ENCODE data around the gene EHBP1L1.

The EHBP1L1 gene

GRCh38 chr11:65617136-65617850, 41.4 kb downstream of the EHBP1L1 start:
- no peak for DNase-seq

DNA sequence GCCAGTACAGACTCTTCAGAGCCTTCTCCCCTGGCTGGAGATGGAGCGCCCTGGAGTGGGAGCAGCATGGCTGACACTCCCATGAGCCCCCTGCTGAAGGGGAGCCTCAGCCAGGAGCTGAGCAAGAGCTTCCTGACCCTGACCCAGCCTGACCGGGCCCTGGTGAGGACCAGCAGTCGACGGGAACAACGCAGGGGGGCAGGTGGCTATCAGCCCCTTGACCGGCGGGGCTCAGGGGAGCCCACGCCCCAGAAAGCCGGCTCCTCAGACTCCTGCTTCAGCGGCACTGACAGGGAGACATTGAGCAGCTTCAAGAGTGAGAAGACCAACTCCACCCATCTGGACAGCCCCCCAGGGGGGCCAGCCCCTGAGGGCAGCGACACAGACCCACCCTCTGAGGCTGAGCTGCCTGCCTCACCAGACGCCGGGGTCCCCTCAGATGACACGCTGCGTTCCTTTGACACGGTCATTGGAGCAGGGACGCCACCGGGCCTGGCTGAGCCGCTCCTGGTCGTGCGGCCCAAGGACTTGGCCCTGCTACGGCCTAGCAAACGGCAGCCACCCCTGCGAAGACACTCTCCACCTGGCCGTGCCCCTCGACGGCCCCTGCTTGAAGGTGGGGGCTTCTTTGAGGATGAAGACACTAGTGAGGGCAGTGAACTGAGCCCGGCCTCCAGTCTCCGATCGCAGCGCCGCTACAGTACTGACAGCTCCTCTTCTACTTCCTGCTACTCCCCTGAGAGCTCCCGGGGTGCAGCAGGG, 42.3 kb downstream of the EHBP1L1 start:
- DNase-seq = no peak

DNA sequence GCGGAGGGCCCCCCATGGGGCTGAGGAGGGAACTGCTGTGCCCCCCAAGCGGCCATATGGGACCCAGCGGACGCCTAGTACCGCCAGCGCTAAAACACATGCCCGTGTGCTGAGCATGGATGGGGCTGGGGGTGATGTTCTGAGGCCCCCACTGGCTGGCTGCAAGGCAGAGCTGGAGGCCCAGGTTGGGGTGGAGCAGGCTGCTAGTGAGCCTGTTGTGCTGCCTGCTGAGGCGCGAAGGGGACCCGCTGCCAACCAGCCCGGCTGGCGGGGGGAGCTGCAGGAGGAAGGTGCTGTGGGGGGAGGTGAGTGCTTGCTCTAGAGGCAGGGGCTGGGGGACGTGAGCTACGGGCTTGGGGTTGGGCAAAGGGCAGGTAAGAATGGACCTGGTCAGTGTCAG, 42.9 kb downstream of the EHBP1L1 start:
- no peak for DNase-seq

DNA sequence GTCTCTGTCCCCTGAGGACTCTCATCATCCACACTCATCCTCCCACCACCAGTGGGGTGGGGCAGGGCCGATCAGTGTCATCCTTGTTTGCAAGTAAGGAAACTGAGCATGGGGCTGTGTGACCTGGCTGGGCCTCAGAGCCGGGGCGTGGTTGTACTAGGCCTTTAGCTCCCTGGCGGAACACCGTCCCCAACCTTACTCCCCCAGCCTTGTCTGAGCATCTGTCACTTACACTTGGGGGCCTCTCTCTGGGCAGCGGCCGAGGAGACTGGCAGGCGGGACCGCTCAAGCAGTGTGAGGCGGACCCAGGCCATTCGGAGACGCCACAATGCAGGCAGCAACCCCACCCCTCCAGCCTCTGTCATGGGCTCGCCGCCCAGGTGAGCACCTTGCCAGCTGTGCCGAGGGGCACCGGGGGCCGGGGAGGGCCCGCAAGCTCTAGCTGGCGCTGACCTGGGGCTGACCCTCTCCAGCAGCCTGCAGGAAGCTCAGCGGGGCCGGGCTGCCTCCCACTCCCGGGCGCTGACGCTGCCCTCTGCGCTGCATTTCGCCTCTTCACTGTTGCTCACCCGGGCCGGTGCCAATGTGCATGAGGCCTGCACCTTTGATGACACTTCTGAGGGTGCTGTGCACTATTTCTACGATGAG, 43.6 kb downstream of the EHBP1L1 start:
- DNase-seq = no peak

DNA sequence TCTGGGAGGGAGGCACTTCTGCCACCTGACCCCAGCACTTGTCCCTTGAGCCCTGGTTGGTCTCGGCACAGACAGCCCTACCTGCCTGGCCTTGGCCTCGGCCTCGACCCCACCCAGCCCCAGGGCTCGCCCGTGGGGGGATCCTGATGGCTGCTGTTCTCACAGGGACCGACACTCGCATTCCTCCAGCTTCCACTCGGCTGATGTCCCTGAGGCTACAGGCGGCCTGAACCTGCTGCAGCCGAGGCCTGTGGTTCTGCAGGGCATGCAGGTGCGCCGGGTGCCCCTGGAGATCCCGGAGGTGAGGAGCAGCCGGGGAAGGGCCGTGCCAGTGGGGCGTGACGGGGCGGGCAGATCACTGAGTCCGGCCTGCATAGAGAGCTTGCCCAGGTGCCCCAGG, 44.8 kb downstream of the EHBP1L1 start:
- no peak for DNase-seq

- no peak for DNase-seq
Observed at GRCh38 chr11:65621460-65621859, 45.6 kb downstream of the EHBP1L1 start.

DNA sequence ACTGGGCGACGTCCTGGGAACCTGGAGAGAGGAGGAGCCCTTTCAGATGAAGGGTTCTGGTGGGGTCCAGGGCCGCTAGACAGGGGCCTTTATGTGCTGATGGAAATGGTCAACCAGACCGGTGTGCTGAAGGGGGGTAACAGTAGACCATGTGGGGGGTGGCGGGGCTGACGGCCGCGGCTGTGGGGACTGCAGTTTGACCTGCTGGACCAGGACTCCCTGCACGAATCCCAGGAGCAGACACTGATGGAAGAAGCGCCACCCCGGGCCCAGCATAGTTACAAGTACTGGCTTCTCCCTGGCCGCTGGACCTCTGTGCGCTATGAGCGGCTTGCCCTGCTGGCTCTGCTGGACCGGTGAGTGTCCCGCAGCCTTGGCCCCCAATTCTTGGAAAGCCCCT, 46.2 kb downstream of the EHBP1L1 start:
- DNase-seq = no peak

DNA sequence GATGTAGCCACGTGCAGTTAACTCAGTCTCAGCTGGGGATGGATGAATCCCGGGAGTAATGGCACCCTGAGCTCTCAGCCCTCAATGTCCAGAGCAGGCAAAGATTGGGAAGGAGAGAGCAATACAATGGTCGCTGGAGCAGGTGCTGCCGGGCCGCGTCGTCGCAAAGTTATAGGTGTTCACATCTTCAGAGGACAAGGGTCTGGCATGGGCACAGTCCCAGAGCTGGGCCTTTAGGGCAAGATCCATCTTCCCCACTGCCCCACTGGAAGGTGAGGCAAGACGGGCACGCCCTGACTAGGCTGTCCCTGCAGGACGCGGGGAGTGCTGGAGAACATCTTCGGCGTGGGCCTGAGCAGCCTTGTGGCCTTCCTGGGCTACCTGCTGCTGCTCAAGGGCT, 47.3 kb downstream of the EHBP1L1 start:
- no peak for DNase-seq

DNA sequence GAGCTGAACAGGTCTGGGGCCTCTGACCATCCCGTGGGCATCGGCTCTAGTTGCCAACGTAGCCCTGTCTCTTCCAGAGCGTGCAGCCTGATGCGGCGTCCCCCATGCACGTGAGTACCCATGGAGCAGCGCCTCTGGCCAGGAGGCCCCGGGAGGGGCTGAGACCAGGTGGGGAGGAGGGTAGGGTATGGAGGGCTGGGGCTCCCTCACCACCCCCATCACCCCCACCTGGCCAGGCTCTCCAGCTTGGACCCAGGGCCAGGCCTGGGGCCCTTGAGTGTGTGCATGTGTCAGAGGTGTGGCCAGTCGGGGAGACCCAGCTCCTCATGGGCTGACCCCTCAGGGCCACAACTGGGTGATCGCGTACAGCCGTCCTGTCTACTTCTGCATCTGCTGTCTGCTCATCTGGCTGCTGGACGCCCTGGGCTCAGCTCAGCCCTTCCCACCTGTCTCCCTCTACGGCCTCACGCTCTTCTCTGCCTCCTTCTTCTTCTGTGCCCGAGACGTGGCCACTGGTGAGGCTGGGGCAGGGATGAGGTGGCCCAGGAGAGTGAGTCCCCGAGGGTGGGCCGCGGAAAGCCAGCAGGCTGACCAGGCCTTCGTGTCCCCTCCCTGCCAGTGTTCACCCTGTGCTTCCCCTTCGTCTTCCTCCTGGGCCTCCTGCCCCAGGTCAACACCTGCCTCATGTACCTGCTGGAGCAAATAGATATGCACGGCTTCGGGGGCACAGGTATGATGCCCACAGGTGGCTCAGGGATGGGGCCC, 48.2 kb downstream of the EHBP1L1 start:
- DNase-seq = no peak

- no peak for DNase-seq
Observed at GRCh38 chr11:65624931-65625627, 49.2 kb downstream of the EHBP1L1 start.

DNA sequence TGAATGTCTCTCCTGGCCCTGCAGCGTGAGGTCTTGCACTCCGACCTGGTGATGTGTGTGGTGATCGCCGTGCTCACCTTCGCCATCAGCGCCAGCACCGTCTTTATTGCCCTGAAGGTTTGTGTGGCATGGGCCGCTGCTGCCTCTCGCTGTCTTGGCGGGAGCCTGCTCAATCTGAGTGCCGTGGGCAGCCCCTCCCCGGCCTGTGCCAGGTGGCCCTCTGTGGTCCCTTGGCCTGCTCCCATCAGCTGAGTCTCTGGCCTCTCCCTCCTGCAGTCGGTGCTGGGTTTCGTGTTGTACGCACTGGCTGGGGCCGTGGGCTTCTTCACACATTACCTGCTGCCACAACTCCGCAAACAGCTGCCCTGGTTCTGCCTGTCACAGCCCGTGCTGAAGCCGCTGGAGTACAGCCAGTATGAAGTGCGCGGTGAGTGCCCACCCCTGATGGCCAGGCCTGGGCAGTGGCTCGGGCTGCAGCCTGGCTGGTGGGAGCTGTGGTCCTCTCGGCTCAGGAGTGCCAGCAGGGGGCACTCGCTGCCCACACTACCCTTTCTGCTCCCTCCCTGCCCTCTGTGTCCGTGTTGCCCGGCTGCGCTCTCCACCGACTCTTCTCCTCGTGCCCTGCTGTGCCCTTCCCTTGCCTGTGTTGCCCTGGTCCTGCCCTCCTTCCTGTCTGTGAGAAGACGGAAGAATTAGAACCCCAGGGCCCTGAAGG, 49.9 kb downstream of the EHBP1L1 start:
- DNase-seq = no peak

- no peak for DNase-seq
Observed at GRCh38 chr11:65627202-65627601, 51.3 kb downstream of the EHBP1L1 start.

- DNase-seq = no peak
Observed at GRCh38 chr11:65629579-65629978, 53.7 kb downstream of the EHBP1L1 start.

GRCh38 chr11:65630215-65630614, 54.4 kb downstream of the EHBP1L1 start:
- DNase-seq = no peak

- no peak for DNase-seq
Observed at GRCh38 chr11:65633390-65634108, 57.7 kb downstream of the EHBP1L1 start.

- no peak for DNase-seq
Observed at GRCh38 chr11:65634109-65634436, 58.2 kb downstream of the EHBP1L1 start.

- no peak for DNase-seq
Observed at GRCh38 chr11:65634440-65634839, 58.6 kb downstream of the EHBP1L1 start.

GRCh38 chr11:65634905-65635731, 59.3 kb downstream of the EHBP1L1 start:
- no peak for DNase-seq

DNA sequence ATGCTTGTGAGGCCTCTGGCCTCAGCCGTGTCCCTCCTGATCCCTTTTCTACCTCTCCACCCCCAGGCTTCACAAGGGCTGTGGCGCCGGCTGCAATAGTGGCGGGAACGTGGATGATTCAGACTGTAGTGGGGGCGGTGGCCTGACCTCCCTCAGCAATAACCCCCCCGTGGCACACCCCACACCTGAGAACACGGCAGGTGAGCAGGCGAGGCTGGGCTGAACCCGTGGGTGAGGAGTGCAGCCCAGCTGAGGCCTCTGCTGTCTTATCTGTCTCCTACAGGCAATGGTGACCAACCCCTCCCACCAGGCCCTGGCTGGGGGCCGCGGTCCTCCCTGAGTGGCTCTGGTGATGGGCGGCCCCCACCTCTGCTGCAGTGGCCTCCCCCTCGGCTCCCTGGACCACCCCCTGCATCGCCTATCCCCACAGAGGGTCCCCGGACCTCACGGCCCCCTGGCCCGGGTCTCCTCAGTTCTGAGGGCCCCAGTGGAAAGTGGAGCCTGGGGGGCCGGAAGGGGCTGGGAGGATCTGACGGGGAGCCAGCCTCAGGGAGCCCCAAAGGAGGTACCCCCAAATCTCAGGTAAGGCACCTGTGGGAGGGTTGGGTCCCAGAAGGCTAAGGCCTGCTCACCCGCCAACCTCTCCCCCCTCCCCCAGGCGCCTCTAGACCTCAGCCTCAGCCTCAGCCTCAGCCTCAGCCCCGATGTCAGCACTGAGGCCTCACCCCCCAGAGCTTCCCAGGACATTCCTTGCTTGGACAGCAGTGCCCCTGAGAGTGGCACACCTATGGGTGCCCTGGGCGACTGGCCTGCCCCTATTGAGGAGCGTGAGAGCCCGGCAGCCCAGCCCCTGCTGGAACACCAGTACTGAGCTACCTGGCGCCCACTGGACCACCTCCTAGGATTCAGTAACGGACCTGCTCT, 60.5 kb downstream of the EHBP1L1 start:
- DNase-seq = no peak

Measured in right forelimb (tissue), 1 donor.